GM23248 (cell line): Measurements from ENCODE around the gene CHMP6.

Experiments used
- EZH2 ChIP-seq: fragments of 200-600 bp; sonication (generic); IDR thresholded peaks from 2 replicates; pipeline ENCODE4 v1.6.1; 2018; ENCODE audit warnings: antibody characterized with exemption, mild to moderate bottlenecking; ENCODE audit not compliant: insufficient read depth, poor library complexity, severe bottlenecking
- EZH2phosphoT487 ChIP-seq: fragments of 200-600 bp; sonication (generic); IDR thresholded peaks from 2 replicates; pipeline ENCODE4 v1.6.1; 2018; ENCODE audit warnings: antibody characterized with exemption, moderate library complexity, mild to moderate bottlenecking, low read depth; ENCODE audit not compliant: insufficient read depth

GRCh38 chr17:80949451-80950421 lies 41.9 kb upstream of the CHMP6 start:
- no peak for TF ChIP-seq EZH2
- TF ChIP-seq EZH2phosphoT487: no peak
